ENCODE results near the gene KCNA5.

KCNA5 gene

GRCh38 chr12:5068126-5068525, 24.4 kb downstream of the KCNA5 start:
- no peak for DNase-seq

- DNase-seq: no peak
Observed at GRCh38 chr12:5068619-5069018, 24.9 kb downstream of the KCNA5 start.

- DNase-seq: no peak
Observed at GRCh38 chr12:5070090-5070489, 26.4 kb downstream of the KCNA5 start.

GRCh38 chr12:5071496-5071895, 27.8 kb downstream of the KCNA5 start:
- no peak for DNase-seq

- no peak for DNase-seq
Observed at GRCh38 chr12:5072311-5072710, 28.6 kb downstream of the KCNA5 start.

- DNase-seq: no peak
Observed at GRCh38 chr12:5073054-5073453, 29.4 kb downstream of the KCNA5 start.

- peak in 1 of 2 experiments; percentile 8 for DNase-seq
Observed at GRCh38 chr12:5073853-5074252, 30.2 kb downstream of the KCNA5 start.

- no peak for DNase-seq
Observed at GRCh38 chr12:5076761-5077160, 33.1 kb downstream of the KCNA5 start.

GRCh38 chr12:5078423-5078822, 34.7 kb downstream of the KCNA5 start:
- DNase-seq: peak; percentile 60 to 72

- DNase-seq: no peak
Observed at GRCh38 chr12:5081016-5081415, 37.3 kb downstream of the KCNA5 start.

- peak; percentile 47 to 50 for DNase-seq
Observed at GRCh38 chr12:5083955-5084849, 40.5 kb downstream of the KCNA5 start.

- no peak for DNase-seq
Observed at GRCh38 chr12:5085896-5086295, 42.2 kb downstream of the KCNA5 start.

- DNase-seq: no peak
Observed at GRCh38 chr12:5087831-5088554, 44.3 kb downstream of the KCNA5 start.

GRCh38 chr12:5088586-5089264, 45.0 kb downstream of the KCNA5 start:
- DNase-seq: no peak

- no peak for DNase-seq
Observed at GRCh38 chr12:5094551-5094950, 50.9 kb downstream of the KCNA5 start.

GRCh38 chr12:5094986-5095385, 51.3 kb downstream of the KCNA5 start:
- no peak for DNase-seq

Data from NCI-H2081 (cell line).